NB4 (cell line): ENCODE results near the gene INO80C.

Experiments
- DNase-seq: peaks from one replicate; pipeline ENCODE4 v3.0.0; 2010; ENCODE audit warnings: low read depth
- H3K4me3 ChIP-seq: one replicate; pipeline ENCODE4 v1.5.1; 2011; ENCODE audit warnings: mild to moderate bottlenecking, low read depth, low read length, moderate library complexity
- CTCF ChIP-seq: IDR thresholded peaks from one replicate; pipeline ENCODE4 v1.5.1; 2012; ENCODE audit warnings: low read depth, low read length
- MYC ChIP-seq: IDR thresholded peaks from 2 replicates; pipeline ENCODE4 v1.6.1; 2011; ENCODE audit warnings: low read depth, low read length
- POLR2A ChIP-seq: IDR thresholded peaks from 2 replicates; pipeline ENCODE4 v1.6.1; 2011; ENCODE audit warnings: mild to moderate bottlenecking; ENCODE audit not compliant: insufficient read length; ENCODE audit errors: extremely low read depth
- TF ChIP-seq, protein P1 (sequence below): IDR thresholded peaks from 2 replicates; pipeline ENCODE4 v1.6.1; 2011; ENCODE audit warnings: low read depth, low read length

Gene INO80C

GRCh38 chr18:35519148-35519899, 21.6 kb upstream of the INO80C start:
- no peak for DNase-seq
- no peak overlapping the region for H3K4me3 ChIP-seq
- TF ChIP-seq MYC (no peak), CTCF (no peak), POLR2A (no peak)
- TF ChIP-seq, protein P1, sequence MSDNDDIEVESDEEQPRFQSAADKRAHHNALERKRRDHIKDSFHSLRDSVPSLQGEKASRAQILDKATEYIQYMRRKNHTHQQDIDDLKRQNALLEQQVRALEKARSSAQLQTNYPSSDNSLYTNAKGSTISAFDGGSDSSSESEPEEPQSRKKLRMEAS, result no peak

GRCh38 chr18:35517715-35518114, 20.0 kb upstream of the INO80C start:
- no peak for TF ChIP-seq POLR2A
- no peak for TF ChIP-seq CTCF
- TF ChIP-seq, protein P1, result no peak
- no peak for TF ChIP-seq MYC
- DNase-seq, result no peak
- H3K4me3 ChIP-seq, result no peak overlapping the region

- DNase-seq, result no peak
- H3K4me3 ChIP-seq, result no peak overlapping the region
Measured at GRCh38 chr18:35516789-35517188, 19.0 kb upstream of the INO80C start.

DNA sequence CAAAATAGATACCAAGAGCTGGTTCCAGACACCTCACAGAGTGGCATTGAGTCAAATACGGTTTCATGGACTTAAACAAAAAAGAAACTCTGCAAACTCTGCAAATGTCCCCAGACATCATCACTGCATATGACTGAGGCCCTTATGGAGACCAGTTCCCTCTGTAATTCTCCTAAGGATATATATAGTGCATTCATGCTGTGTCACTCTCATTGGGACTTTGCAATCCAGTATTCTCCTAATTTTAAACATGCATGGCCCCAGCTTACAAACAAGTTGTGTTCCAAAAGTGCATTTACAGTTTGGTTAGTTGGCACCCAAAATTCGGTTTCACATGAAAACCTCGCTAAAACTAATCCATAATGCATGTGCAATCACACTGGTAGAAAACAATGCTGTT, 18.6 kb upstream of the INO80C start:
- DNase-seq, result no peak
- no peak overlapping the region for H3K4me3 ChIP-seq
- TF ChIP-seq MYC (no peak), CTCF (no peak), POLR2A (no peak)
- TF ChIP-seq, protein P1, result no peak

More at GRCh38 chr18:35516789-35517188, 19.0 kb upstream of the INO80C start:
- TF ChIP-seq CTCF, result no peak
- TF ChIP-seq, protein P1, result no peak
- TF ChIP-seq POLR2A, result no peak
- TF ChIP-seq MYC, result no peak

DNA sequence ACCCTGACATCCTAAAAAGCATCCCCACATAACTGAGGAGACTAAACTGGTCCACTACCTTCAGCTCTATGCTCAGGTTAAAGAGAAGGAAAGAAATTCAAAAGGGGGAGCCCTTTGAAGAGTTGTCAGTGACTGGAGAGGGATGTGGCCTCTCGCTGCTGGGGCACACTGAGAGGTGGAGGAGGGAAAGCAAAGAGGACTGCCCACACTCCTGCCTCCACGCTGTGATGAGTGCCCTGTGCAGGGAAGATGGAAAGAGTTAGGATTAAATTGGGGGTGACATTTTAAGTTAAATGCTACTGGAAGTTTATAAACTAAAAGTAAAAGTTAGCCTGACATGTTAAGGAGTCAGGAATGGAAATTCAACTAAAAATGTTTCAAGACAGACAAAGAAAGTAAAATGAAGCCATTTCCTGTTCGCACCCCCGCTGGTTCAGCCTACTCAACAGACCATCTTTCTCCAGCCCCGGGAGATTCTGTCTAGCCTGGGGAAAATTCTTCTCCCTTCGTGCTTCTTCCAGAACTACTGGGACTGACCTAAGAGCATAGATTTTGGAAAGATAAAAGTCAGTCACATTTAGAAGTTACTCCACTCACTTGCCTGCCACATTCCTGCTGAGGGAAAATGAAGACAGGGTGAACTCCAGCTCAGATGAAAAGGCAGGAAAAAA, 17.8 kb upstream of the INO80C start:
- no peak for DNase-seq
- TF ChIP-seq, protein P1, result no peak
- TF ChIP-seq POLR2A (no peak), MYC (no peak), CTCF (no peak)
- H3K4me3 ChIP-seq, result no peak overlapping the region
